Stimulated activated CD8-positive, alpha-beta memory T cell treated with anti-CD3 and anti-CD28 coated beads, Interleukin-15, amount 100 ng/mL, for 1 hour (primary cell): Measurements from ENCODE around the gene DFFA.

Experiments
- DNase-seq: peaks from one replicate; pipeline ENCODE4 v3.0.0-alpha.2; 2020; ENCODE audit warnings: low read depth

The DFFA gene, protein sequence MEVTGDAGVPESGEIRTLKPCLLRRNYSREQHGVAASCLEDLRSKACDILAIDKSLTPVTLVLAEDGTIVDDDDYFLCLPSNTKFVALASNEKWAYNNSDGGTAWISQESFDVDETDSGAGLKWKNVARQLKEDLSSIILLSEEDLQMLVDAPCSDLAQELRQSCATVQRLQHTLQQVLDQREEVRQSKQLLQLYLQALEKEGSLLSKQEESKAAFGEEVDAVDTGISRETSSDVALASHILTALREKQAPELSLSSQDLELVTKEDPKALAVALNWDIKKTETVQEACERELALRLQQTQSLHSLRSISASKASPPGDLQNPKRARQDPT

GRCh38 chr1:10472220-10473144, at the start of gene DFFA:
TSS of gene DFFA (minus strand) at chr1:10472529. CDS start at chr1:10472458, 71 bp downstream.
- peak; percentile 85 for DNase-seq

DNA sequence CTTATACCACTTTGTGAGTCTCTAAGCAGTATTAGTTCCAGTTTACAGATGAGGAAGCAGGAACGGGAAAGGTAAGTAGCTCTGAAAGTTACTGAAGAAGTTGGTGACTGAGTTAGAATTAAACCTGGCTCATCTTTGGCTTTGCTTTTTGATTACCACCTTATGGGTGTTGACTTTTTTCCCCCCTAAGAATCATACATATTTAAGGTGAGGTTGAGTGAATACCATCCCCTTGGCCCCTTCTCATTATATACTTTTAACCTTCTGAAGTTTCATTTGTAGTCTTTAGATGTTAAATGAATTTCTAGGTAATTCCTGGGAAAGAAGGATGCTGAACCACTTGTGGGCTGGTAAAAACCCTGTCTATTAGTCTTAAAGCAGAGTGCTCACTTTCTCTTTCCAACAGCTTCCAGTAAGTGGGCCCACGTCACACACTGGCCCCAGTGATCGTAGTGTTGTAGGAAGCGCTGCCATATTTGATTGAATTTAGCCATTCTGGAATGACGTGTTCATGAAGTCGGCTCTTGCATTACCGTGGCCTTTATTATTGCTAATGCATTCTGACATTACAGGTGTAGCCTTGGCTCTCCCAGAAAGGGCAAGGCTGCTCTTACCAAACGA, 49.3 kb upstream of the DFFA start:
- no peak for DNase-seq

DNA sequence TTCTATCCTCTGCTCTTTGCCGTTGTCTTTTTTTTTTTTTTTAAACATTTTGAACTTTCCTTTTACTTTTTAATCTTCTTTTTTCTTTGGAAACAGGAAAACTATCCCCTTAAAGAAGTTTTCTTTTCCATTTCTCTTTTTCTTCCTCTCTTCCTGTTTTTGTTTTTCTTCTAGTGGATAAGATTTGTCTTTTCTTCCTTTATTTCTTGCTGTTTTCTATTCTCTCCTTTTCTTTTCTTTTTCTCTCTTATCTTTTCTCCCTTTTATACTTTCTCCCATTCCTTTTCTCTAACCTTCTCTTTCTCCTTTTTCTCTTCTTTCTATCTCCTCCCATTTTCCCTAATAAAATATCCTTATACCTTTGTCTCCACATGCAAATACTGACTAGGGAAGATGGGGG, 48.6 kb upstream of the DFFA start:
- no peak for DNase-seq

GRCh38 chr1:10520497-10520896, 48.2 kb upstream of the DFFA start:
- no peak for DNase-seq

DNA sequence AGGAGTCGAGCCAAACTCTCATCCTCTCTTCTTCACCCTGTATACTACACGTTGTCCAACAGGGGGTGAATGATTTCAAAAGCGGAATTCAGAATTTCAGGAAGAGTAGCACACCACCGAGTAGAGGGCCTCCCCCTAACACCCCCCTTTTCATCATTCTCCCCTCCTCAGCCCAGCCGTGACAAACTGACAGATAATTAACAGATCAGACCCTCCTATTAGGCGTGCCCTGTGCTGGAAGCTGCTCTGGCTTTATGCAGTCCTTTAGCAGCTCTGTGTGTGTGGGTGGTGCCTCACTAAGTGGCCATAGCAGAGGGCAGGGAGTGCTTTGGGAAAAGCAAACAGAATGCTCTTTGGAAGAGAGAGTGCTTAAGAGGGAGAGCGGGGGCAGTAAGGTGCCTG, 46.7 kb upstream of the DFFA start:
- no peak for DNase-seq

DNA sequence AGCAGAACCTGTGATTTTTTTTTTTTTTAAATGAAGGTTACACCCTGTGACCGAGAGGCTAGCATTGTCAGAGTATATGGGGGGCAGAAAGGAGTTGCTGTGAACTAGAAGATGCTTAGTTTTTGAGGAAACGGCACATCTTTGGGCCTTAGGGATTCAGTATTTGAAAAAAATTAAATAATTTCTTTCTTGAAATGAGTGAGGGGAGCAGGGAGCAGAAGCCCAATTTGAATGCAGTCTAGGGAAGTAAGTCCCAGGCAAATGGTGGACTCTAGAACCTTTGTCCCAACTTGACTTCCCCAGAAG, 45.3 kb upstream of the DFFA start:
- DNase-seq, result no peak

- DNase-seq, result no peak
Observed at GRCh38 chr1:10516925-10517676, 44.8 kb upstream of the DFFA start.

- DNase-seq, result no peak
Observed at GRCh38 chr1:10515976-10516750, 43.8 kb upstream of the DFFA start.

DNA sequence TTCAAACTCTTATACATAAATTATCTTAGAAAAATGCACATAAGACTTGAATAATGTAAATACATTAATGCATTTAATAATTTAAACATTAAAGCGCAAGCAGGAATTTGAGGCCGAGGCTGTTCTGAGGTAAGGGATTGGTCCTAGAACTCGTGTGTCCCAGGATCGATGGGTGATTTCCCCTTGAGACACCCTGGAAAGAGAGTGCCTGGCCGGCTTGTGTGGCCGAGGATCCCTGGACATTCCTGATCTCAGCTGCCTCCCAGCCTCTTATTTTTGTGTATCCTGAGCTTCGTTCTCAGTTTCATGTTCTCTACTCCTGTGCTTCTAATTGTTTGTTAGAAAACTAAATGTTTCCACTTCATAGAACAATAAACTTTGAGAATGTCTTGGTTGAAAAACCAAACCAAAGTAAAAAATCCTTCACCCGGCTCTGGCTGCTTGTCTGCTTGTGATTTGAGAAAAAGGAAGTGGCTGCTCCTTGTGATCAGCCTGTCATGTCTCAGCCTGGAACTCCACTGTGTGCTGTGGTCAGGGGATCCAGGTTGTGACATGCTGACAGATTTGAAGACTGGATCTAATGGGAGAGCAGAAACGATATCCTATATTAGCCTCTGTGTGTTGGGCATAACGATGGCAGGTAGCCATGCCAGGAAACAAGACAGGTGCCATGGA, 43.1 kb upstream of the DFFA start:
- DNase-seq, result no peak

DNA sequence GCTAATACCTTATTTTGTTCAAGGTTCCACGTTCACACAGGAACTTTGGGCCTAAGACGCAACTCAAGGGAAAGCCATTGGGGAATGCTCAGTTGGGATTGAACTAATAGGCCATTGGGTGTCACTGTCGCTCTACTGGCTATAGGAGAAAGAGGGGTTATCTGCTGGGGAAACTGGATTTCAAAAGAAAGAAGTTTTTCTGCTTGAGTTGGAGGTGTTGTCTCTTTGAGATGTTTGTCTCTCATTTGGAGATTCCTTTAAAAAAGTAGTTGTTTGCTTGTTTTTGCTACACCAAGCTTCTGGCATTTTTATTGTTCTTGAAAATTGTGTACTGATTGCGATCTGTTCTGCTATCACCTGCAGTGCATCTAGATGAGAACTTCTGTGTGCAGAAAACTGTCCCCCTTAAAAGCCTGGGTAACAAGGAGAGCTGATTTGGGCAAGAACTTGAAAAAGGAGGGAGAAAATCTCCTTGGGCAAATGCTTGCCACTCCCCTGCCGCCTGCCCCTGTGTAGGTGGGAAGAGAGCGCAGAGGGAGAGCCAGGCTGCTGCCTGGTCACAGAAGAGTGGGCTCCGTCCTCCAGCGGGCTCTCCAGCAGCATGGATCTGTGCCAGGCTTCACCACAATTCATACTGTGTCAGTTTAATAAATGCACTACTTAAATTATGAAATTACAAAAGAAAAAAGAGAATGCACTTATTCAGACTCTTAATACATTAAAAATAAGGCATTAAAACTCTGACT, 42.3 kb upstream of the DFFA start:
- DNase-seq, result no peak

DNA sequence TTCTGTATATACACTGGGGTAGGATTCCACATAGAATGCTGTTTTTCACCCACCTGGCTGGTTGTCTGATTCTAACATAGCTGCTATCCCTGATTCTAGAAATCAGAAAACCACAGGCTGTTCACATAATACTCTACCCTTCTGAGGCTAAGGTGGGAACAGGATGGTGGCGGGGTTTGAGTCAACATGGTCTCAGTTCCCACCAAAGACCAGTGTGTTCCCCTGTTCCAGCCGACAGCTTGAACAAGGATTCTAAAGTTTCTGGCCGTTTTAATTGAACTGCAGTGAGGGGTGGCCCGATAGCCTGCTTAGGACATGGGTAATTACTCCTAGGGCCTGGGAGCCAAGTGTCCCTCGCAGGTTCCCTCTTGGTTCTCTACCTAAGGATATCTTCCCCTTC, 40.9 kb upstream of the DFFA start:
- no peak for DNase-seq

DNA sequence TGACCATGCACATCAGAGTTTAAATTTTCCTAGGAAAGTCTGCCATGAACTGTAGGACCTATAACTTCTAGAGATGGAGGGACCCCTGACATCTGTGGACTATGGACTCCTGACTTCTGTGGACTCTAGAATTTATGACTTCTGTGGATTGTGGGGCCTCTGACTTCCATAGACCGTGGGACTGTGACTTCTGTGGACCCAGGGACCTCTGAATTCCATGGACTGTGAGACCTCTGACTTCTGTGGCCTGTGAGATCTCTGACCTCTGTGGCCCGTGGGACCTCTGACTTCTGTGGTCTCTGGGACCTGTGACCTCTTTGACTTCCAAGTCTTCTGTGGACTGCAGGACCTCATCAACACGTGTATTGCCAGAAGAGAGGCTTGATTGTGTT, 39.2 kb upstream of the DFFA start:
- no peak for DNase-seq

DNA sequence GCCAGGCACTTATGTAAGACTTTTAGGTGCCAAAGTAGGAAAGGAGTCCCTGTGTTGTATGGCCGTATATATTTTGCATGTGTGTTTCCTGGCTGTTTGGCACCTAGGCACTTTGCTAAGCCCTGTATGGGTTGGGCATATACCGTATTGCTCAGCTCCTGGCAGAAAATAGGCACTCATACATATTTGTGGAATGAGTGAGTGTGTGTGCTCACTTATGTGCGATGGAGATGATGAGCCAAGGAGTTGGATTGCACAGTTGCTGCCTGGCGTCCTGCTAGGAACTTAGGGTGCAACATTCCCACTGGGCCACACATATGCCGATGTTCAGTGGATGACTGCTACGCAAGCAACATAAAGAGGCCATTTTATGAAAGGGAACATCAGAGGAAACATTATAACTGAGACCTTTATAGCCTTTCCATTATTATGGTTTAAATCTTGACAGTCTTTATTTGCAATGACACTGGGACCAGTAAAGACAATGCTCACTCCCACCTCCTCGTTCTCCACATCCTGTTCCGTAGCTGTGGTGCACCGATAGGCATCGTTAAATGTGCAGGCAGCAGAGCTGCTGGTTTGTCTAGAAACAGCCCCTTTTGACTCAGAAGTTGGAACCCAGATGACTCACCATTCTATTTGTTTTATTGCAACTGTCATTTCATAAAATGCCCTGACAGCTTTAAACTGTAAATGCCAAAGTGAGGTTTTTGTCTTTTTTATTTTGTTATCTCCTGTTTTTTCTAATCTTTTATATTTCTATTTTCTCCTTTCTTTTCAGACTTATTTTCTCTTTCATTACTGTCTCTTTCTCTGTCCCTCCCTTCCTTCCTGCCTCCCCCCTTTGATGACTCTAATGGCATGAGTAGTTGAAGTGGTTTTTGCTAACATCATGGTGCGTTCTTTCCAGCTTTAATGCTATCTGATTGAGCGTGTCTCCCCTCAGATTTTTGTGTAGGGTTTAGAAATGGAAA, 38.5 kb upstream of the DFFA start:
- DNase-seq, result peak; percentile 51

GRCh38 chr1:10509809-10510509, 37.6 kb upstream of the DFFA start:
- DNase-seq, result no peak

- DNase-seq, result no peak
Observed at GRCh38 chr1:10508511-10508951, 36.2 kb upstream of the DFFA start.

DNA sequence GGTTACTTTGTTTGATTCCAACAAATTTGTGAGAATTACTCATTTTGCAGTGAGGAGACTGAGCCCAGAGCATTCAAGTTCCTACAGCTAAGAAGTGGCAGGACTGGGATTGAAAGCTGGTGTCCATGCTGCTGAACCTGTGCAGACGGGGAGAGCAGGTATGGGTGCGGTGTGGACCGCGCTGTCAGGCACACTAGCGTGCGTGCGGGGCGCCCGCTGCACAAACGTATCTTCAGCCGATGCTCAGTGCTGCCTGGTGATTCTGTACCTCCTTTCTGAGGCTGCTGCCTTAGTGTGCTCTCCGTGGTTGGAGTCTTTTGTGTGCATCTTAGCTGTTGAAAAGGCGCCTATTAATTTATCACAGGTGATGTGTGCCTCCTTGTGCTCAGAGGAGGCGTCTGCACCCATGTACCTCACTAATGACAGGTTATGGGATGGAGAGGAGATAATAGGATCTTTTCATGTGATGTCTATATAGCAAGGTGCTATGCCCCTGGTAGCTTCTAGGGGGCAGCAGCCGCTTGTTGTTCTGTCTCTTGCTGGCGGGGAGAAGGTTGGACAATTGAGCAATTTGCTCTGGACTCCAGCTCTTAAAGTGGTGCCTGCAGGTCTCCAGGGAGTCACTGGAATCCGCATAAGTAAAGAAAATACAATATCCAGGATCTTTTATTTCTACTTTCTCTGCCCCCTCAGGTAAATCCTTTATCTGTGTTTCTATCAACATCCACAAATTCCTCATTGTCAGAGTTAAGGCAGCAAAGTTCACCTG, 35.0 kb upstream of the DFFA start:
- DNase-seq, result no peak

- no peak for DNase-seq
Observed at GRCh38 chr1:10506677-10507047, 34.3 kb upstream of the DFFA start.
